GM21737 (cell line): Measurements from ENCODE around the gene PNO1.

Experiments used
- ATAC-seq: cut with Tn5 transposase; IDR thresholded peaks from one replicate; pipeline ENCODE4 v1.9.1; 2021; ENCODE audit warnings: mild to moderate bottlenecking, moderate library complexity; ENCODE audit not compliant: unreplicated experiment

Gene PNO1

DNA sequence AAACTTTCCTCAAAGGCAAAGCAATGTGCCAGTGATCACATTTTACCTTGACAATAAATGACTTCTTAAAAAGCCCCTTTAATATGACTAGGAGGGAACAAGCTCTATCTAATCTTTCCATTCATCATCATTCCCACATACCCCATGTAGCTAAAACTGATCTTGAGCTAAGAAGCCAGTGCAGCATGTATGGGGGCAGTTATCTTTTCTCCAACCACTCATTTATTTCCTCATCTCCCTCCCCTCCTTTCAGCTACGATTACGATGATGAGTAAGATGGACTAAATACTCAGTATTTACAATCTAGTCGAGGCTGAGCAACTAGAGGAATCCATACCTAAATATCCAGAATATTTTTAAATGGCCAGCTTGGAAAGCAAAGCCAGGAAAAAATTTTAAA lies 35.5 kb downstream of the PNO1 start:
- ATAC-seq: no peak

DNA sequence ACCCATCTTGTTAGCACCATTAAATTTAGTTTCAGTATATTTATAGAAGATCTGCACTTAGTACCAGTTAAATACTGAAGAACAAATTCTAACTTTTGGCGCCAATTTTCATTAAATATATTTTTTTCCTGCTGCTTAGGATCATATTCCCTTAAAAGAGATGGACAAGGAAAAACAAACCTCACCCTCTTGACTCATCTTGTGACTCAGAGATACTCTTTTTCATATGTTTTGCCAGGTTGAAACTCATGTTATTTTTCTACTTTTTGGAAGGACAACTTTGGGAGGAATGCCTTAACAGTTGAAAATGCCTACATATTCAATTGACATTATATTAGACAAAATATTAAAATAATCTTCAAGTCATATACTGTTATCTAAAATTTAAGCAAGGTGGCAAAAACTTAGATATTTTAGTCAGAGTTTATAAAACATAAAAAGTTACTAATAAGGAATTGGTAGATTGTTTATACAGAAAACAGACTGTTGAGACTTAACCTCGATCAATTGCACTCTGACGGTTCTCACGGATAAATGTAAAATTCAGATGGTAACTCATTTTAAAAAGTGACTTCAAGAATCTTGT lies 36.2 kb downstream of the PNO1 start:
- ATAC-seq: no peak

DNA sequence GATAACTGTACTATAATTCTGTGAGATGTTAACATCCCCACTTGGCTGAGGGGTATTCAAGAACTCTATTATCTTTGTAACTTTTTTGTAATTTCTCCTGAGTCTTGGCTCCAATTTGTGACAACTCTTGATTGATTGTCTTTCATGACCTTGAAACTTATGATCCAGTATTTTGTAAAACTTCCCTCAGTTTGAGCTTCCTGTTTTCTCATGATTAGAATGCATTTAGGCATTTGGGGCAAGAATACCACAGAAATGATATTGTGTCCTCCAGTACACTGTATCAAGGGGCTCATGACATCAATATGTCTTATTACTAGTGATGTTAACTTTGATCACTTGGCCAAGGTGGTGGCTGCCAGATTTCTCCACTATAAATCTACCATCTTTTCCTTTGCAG lies 37.4 kb downstream of the PNO1 start:
- ATAC-seq: no peak

DNA sequence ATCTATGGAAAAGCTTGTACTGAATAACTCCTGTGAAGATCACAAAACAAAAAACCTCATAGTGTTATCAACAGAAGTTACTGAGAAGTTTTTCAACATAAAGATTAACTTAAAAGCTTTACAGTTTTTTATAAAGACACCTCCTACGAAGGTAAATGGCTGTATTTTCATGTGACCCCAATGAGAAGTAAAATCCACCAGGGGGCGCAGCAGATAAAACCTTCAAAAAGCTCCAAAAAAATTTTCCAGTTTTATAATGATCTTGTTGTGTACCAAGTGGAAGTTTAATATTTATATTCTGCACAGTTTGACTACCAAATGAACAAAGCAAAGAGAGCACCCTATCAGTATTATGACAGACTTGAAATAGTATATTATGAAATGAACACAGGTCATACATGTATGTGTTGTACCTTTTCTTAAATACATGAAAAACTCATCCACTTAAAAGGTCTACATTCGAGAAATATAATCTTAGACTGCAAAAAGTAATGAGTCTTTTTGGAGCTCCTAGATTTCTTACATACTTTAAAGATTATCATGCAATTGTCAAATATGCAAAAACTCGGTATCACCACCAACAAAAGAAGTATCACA lies 38.5 kb downstream of the PNO1 start:
- ATAC-seq: no peak

DNA sequence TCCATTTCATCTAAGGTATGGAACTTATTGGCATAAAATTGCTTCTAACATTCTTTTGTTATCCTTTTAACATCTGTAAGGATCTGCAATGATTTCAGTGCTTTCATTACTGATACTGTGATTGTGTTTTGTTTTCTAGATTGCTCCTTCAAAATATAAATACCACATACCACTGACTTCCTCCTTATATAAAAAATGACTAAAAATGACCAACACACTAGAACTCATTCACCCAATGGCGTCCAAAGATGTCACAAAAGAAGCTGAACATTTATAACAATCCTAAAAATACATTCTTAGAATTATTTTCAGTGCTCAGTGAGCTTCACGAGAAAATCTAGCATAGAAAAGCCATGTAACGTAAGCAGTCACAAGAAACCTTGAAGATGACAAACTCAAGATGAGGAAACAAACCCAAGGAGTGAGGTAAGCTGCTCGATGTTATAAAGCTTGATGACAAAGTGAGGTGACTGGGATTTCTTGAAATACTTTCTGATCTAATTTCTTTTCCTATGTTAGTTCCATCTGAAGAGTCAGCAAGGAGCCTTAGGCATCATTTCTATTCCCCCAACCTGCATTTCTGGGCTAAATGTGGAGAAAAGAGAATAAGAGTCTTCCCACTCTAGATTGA lies 42.6 kb downstream of the PNO1 start:
- ATAC-seq: no peak

DNA sequence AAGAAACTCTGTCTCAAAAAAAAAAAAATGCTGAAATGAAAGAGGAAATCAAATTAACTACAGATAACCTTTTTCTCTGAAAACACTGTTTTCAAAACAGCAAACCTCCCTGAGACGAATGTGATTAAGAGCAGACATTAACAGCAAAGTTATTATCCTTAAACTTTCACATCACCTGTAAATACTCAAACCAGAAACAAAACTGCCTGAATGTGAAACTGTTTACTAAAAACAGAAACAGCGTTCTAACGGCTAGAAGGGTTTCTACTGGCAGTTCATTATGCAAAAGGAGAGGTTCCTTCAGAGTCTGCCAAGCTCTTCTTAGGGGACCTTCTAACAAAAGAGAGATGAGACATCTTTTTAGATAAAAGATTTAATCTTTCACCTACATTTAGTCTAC lies 45.9 kb downstream of the PNO1 start:
- peak; percentile 87 for ATAC-seq

DNA sequence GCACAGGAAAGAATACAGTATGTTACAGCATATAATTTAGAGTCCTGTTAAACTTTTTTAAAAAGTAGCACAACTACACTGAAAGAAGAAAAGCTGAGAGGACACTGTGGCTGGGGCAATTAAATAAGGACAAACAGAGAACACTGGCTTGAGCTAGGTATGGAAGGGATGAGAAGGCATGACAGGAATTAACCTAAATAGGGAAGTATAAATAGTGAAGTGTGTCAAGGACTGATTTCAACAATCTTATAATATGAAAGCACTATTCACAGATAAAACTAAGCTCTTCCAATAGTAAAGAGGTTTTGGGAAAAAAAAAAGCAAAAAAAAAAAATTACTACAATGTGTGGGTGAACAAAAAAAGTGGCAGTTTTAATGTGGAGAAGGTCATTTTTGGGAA lies 49.1 kb downstream of the PNO1 start:
- no peak for ATAC-seq

DNA sequence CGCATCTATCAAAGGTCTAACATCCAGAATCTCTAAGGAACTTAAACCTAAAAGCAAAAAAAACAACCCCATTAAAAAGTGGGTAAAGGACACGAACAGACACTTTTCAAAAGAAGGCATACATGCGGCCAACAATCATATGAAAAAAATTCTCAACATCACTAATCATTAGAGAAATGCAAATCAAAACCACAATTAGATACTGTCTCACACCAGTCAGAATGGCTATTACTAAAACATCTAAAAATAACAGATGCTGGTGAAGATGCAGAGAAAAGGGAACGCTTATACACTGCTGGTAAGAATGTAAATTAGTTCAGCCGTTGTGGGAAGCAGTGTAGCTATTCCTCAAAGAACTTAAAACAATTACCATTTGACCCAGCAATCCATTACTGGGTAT lies 56.7 kb downstream of the PNO1 start:
- ATAC-seq: peak; percentile 63

DNA sequence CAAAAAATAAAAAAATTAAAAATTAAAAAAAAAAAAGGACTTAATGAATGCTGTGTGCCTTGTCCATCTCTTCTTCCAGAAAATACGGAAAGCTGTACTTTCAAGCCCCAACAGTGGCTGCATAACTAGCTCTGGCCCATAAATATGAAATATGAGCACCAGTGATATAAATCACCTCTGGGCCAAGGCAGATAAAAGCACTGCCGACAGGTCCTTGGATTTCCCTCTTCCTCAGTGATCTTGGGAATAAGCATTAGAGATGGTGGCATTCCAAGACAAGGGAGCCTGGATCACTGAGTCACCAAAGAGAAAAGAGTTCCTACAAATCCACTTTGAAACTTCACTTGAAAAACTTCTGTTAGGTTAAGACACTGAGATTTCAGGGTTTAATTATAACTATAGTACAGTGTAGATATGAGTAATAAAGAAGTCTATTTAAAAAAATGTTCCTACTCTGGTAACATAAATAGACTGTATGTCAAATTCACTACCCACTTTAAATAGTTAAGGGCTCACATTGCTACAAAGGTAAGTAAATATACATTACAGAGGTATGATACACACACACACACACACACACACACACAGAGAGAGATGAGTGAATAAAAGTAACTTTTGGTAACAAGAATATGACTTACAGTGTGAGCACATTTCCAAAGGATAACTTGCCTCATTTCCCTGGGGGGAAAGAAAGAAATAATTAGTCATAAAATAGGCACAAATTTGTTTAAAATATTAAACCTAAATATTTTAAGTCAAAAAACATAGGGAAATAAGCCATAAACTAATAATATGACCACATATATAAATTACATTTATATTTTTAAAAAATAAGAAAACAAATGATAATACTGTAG lies 59.0 kb downstream of the PNO1 start:
- no peak for ATAC-seq

DNA sequence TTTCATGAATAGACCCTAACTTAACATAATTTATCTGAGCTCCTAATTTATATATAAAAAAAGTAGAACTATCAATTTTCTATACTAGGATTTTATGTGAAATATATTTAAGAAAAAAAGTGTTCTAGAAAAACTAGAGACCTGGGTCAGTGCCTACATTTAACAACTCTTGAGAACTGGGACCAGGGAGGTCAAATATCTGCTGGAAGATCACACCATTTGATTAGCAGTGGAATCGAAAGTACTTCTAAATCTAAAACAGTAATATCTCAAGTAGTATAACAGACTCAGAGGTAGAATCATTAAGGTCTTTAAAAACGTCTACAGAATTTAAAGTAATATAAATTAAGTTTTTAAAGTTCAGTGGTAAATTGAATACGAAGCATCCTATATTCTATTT lies 60.0 kb downstream of the PNO1 start:
- no peak for ATAC-seq

DNA sequence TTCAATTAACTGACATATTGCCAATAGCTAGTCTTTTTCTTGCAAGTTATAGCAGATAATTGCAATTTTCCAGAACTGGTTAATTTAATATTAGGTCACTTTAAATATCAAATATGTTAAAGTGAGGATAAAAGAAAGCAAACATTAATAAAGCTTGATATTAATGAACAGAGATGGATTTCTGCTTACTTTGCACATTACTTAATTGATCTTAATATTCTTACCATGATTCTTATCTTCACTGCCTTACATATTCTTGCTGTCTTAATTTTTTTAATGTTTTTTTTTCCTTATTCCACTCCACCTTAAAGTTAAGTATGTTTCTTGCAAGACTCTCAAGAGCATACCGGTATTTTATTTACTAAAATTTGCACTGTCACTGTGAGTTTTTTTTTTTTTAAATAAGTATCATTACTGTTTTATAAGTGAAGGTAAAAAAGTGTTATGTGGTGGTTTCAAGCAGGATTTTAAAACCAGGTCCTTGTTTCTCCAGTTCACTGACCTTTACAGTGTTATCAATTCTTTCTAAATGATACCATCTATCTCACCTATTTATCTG lies 60.7 kb downstream of the PNO1 start:
- no peak for ATAC-seq

DNA sequence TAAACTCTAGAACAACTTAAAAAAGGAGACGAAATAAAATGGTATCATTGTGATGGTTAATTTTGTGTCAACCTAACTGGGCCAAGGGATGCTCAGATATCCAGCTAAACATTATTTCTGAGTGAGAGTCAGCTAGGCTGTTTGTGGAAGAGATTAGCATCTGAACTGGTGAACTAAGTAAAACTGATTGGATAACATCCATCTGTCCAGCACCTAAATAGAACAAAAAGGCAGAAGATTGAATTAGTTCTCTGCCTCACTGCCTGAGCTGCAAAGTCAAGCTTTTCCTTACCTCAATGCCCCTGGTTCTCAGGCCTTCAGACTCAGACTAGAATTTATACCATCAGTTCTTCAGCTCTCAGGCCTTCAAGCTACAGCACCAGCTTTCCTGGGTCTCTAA lies 64.6 kb downstream of the PNO1 start:
- ATAC-seq: no peak

DNA sequence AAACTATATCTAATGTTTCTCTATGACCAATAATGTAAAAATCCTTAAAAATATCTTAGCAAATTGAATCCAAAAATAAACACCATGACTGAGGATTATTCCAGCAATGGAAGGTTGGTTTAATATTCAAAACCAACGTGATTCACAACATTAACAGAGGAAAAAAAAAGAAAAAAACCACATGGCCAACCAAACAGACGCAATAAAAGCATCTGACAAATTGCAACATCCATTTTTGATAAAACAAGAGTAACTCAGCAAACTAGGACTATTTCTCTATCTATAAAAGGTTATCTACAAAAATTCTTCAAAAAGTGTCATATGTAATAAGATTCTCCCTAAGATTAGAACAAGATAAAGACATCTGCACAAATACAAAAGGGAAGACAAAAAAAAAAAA lies 65.7 kb downstream of the PNO1 start:
- ATAC-seq: no peak

DNA sequence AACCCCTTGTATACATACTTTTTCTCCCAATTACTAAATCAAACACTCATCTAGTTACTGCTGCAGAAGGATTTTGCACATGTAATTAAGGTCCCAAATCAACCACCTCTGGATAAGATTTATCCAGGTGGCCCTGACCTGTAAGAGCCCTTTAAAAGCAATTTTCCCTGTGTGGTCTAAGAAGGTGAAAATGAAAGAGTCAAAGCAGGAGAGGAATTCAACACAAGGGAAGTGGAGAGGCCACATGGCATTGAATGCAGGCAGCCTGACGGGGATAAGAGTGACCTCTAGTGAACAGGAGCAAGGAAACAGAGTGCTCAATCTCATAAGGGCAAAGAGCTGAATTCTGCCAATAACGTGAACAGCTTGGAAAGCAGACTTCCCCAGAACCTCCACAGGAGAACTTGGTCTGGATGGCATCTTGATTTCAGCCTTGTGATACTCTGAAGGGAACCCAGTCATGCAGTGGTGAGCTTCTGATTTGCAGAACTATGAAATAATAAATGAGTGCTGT lies 67.5 kb downstream of the PNO1 start:
- ATAC-seq: peak; percentile 58
